Erythroblast (primary cell): ENCODE results near the gene EDARADD.

Experiments used
- DNase-seq, 2 experiments: peaks; one replicate each; lab custom pipeline; 2025; lab: John Stamatoyannopoulos, UW
- GATA1 ChIP-seq: IDR thresholded peaks from 2 replicates; pipeline ENCODE4 v1.6.1; 2011; ENCODE audit warnings: low read depth, mild to moderate bottlenecking, control low read depth, low read length, moderate library complexity
- POLR2A ChIP-seq: IDR thresholded peaks from 2 replicates; pipeline ENCODE4 v1.6.1; 2011; ENCODE audit warnings: mild to moderate bottlenecking, low read length

EDARADD gene

GRCh38 chr1:236530959-236531358 is 136.9 kb downstream of the EDARADD start:
- DNase-seq = no peak
- no peak for TF ChIP-seq GATA1
- no peak for TF ChIP-seq POLR2A

GRCh38 chr1:236532850-236533249 is 138.8 kb downstream of the EDARADD start:
- no peak for DNase-seq
- TF ChIP-seq GATA1 (no peak), POLR2A (no peak)

GRCh38 chr1:236534151-236534651 is 140.1 kb downstream of the EDARADD start:
- DNase-seq = peak in 1 of 2 experiments; percentile 10
- TF ChIP-seq GATA1 = no peak
- TF ChIP-seq POLR2A = no peak
